SK-N-SH (cell line): ENCODE data around the gene TPRG1. TPM values are rescaled to one million over a fixed set of nuclear protein-coding genes. Genes with fewer than 3 reads are reported as not detected.

ENCODE experiments used
- CTCF ChIA-PET: fragments of 300-600, 350-600 bp; formaldehyde crosslinking; extraction: SDS; loops from one replicate; lab custom pipeline; 2021; lab: Yijun Ruan, JAX
- POLR2A ChIA-PET: fragments of 350-600 bp; sonication (Branson Sonifier 250); formaldehyde crosslinking; extraction: SDS; loops from one replicate; lab custom pipeline; 2020; ENCODE audit warnings: antibody characterized with exemption, inconsistent platforms; lab: Yijun Ruan, JAX
- DNase-seq: peaks from one replicate; pipeline ENCODE4 v3.0.0; 2012
- H2AFZ ChIP-seq: fragments of 200-600 bp; sonication (generic); 2 replicates; pipeline ENCODE4 v1.8.1; 2016; ENCODE audit warnings: antibody characterized with exemption, mild to moderate bottlenecking, low read depth
- H3F3A ChIP-seq: fragments of 200-600 bp; sonication (generic); replicated peaks from 2 replicates; pipeline ENCODE3; 2016; ENCODE audit warnings: antibody characterized with exemption, mild to moderate bottlenecking; ENCODE audit not compliant: insufficient read depth
- H3K27ac ChIP-seq, 2 experiments: fragments of 200-500 bp in 1 of 2; fragments of 200-600 bp in 1 of 2; sonication (Bioruptor generic) in 1 of 2; sonication (generic), shearing (Covaris generic) in 1 of 2; 2 replicates each; pipeline versions ENCODE4 v1.5.1 to v1.6.1; 2014 to 2016; ENCODE audit warnings: low read depth in 2 of 2, inconsistent platforms in 1 of 2, low read length in 1 of 2, mild to moderate bottlenecking in 1 of 2, mixed read lengths in 1 of 2
- H3K27me3 ChIP-seq: fragments of 200-600 bp; sonication (generic), shearing (Covaris generic); 2 replicates; pipeline ENCODE4 v1.6.1; 2016; ENCODE audit warnings: mixed run types; ENCODE audit not compliant: insufficient read depth
- H3K36me3 ChIP-seq, 2 experiments: fragments of 200-500 bp in 1 of 2; fragments of 200-600 bp in 1 of 2; sonication (Bioruptor generic) in 1 of 2; sonication (generic) in 1 of 2; replicated peaks in 1 of 2; 2 replicates each; pipeline versions ENCODE3 to v1.5.1; 2014 to 2016; ENCODE audit warnings: low read length in 1 of 2, mild to moderate bottlenecking in 1 of 2; ENCODE audit not compliant: insufficient read depth in 2 of 2, control insufficient read depth in 1 of 2
- H3K4me1 ChIP-seq, 2 experiments: fragments of 200-500 bp in 1 of 2; fragments of 200-600 bp in 1 of 2; sonication (Bioruptor generic) in 1 of 2; sonication (generic), shearing (Covaris generic) in 1 of 2; 2 replicates each; pipeline versions ENCODE4 v1.5.1 to v1.6.1; 2014 to 2016; ENCODE audit warnings: low read depth in 1 of 2, low read length in 1 of 2, mixed run types in 1 of 2; ENCODE audit not compliant: insufficient read depth in 2 of 2, control insufficient read depth in 1 of 2
- H3K4me2 ChIP-seq: fragments of 200-600 bp; sonication (generic), shearing (Covaris generic); 2 replicates; pipeline ENCODE4 v1.6.1; 2017; ENCODE audit warnings: mixed run types
- H3K4me3 ChIP-seq, 2 experiments: fragments of 200-500 bp in 1 of 2; fragments of 200-600 bp in 1 of 2; sonication (Bioruptor generic) in 1 of 2; sonication (generic), shearing (Covaris generic) in 1 of 2; 2 replicates each; pipeline versions ENCODE4 v1.5.1 to v1.8.1; 2014 to 2016; ENCODE audit warnings: low read depth in 2 of 2, inconsistent platforms in 1 of 2, low read length in 1 of 2, mild to moderate bottlenecking in 1 of 2, mixed read lengths in 1 of 2, moderate library complexity in 1 of 2
- H3K79me2 ChIP-seq: fragments of 200-600 bp; sonication (generic); 2 replicates; pipeline ENCODE4 v1.8.1; 2017; ENCODE audit warnings: mild to moderate bottlenecking; ENCODE audit not compliant: insufficient read depth
- H3K9ac ChIP-seq: fragments of 200-600 bp; sonication (generic); 2 replicates; pipeline ENCODE4 v1.6.1; 2017; ENCODE audit warnings: mixed run types
- H3K9me2 ChIP-seq: fragments of 200-600 bp; sonication (generic); 2 replicates; pipeline ENCODE4 v1.6.1; 2017; ENCODE audit warnings: mixed run types
- H3K9me3 ChIP-seq: fragments of 200-600 bp; sonication (generic); 2 replicates; pipeline ENCODE4 v1.6.1; 2017; ENCODE audit warnings: mixed run types, mild to moderate bottlenecking, moderate library complexity
- H4K20me1 ChIP-seq: fragments of 200-600 bp; sonication (generic); 2 replicates; pipeline ENCODE4 v1.6.1; 2017; ENCODE audit warnings: mild to moderate bottlenecking, mixed run types; ENCODE audit not compliant: insufficient read depth
- CTCF ChIP-seq: fragments of 200-600 bp; sonication (generic); IDR thresholded peaks from 2 replicates; pipeline ENCODE4 v1.6.1; 2017; ENCODE audit warnings: antibody characterized with exemption, mild to moderate bottlenecking, moderate library complexity
- EZH2phosphoT487 ChIP-seq: fragments of 200-600 bp; sonication (generic); IDR thresholded peaks from 2 replicates; pipeline ENCODE4 v1.6.1; 2017; ENCODE audit warnings: low read depth, mixed run types, mild to moderate bottlenecking, antibody characterized with exemption, moderate library complexity, borderline replicate concordance
- FOSL2 ChIP-seq: IDR thresholded peaks from 2 replicates; pipeline ENCODE4 v1.4.0; 2012; ENCODE audit warnings: low read depth, mild to moderate bottlenecking, moderate library complexity, borderline replicate concordance
- FOXM1 ChIP-seq: IDR thresholded peaks from 2 replicates; pipeline ENCODE4 v1.4.0; 2012; ENCODE audit warnings: low read depth, mild to moderate bottlenecking
- GATA2 ChIP-seq: sonication (generic); formaldehyde crosslinking; IDR thresholded peaks from 2 replicates; pipeline ENCODE4 v1.5.0; 2020; ENCODE audit warnings: mild to moderate bottlenecking, missing genetic modification reagents
- JUND ChIP-seq: IDR thresholded peaks from 2 replicates; pipeline ENCODE4 v1.4.0; 2012
- MXI1 ChIP-seq: IDR thresholded peaks from 2 replicates; pipeline ENCODE4 v1.6.1; 2012; ENCODE audit warnings: mild to moderate bottlenecking, low read depth, low read length, improper control_type of control experiment
- PBX3 ChIP-seq: IDR thresholded peaks from 2 replicates; pipeline ENCODE4; 2012
- POLR2AphosphoS5 ChIP-seq: IDR thresholded peaks from 2 replicates; pipeline ENCODE4 v1.6.1; 2012; ENCODE audit warnings: low read depth, low read length
- RAD21 ChIP-seq: IDR thresholded peaks from 2 replicates; pipeline ENCODE4 v1.6.1; 2012; ENCODE audit warnings: mild to moderate bottlenecking, low read length
- RCOR1 ChIP-seq: fragments of 150-350 bp; IDR thresholded peaks from 2 replicates; pipeline ENCODE4 v1.6.1; 2017; ENCODE audit warnings: antibody characterized with exemption, low read length
- REST ChIP-seq: IDR thresholded peaks from 2 replicates; pipeline ENCODE4 v1.6.1; 2012; ENCODE audit warnings: mild to moderate bottlenecking, low read depth, low read length, moderate library complexity
- RXRA ChIP-seq: IDR thresholded peaks from 2 replicates; pipeline ENCODE4 v1.4.0; 2012; ENCODE audit warnings: low read depth, mild to moderate bottlenecking, borderline replicate concordance
- SMC3 ChIP-seq: IDR thresholded peaks from 2 replicates; pipeline ENCODE4 v1.6.1; 2012; ENCODE audit warnings: low read depth, low read length, improper control_type of control experiment
- TEAD4 ChIP-seq: IDR thresholded peaks from 2 replicates; pipeline ENCODE4 v1.4.0; 2012; ENCODE audit warnings: mild to moderate bottlenecking, borderline replicate concordance; ENCODE audit not compliant: insufficient read depth
- YY1 ChIP-seq: IDR thresholded peaks from 2 replicates; pipeline ENCODE4 v1.4.0; 2012; ENCODE audit warnings: low read depth, mild to moderate bottlenecking
- ZBTB33 ChIP-seq: IDR thresholded peaks from 2 replicates; pipeline ENCODE4 v1.4.0; 2012; ENCODE audit warnings: low read depth, borderline replicate concordance
- WGBS: methylation state at CpG from one replicate; pipeline ENCODE4 v1.1.6; 2017; ENCODE audit warnings: low lambda C conversion rate; 5-methylcytosine and 5-hydroxymethylcytosine counted together
- polyA plus RNA-seq, 3 experiments: library from polyadenylated mRNA; depleted of rRNA; stranded (reverse); fragments of >200 nt; gene quantifications; 2 replicates each; pipeline ENCODE4 v1.2.3, GENCODE V29; 2012
- TF ChIP-seq, protein P1 (sequence below): IDR thresholded peaks from 2 replicates; pipeline ENCODE4 v1.4.0; 2012; ENCODE audit warnings: low read depth
- TF ChIP-seq, protein P2 (sequence below): IDR thresholded peaks from 2 replicates; pipeline ENCODE4 v1.4.0; 2012; ENCODE audit warnings: low read depth, borderline replicate concordance
- TF ChIP-seq, protein P3 (sequence below): fragments of 150-350 bp; IDR thresholded peaks from 2 replicates; pipeline ENCODE4 v1.6.1; 2016; ENCODE audit warnings: mild to moderate bottlenecking, low read depth, low read length

Gene TPRG1
- polyA plus RNA-seq, 1 of the 3 experiments (the other 2 are of a cell fraction), result 0.64 TPM

- no peak for TF ChIP-seq EZH2phosphoT487
- no peak for TF ChIP-seq SMC3
- TF ChIP-seq JUND, result no peak
- TF ChIP-seq FOXM1, result no peak
- TF ChIP-seq PBX3, result no peak
- TF ChIP-seq CTCF, result no peak
- TF ChIP-seq GATA2 (CRISPR knock-in tag), result no peak
- TF ChIP-seq RAD21, result no peak
- no peak for TF ChIP-seq REST
- TF ChIP-seq, protein P1, sequence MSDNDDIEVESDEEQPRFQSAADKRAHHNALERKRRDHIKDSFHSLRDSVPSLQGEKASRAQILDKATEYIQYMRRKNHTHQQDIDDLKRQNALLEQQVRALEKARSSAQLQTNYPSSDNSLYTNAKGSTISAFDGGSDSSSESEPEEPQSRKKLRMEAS, result no peak
- TF ChIP-seq FOSL2, result no peak
- TF ChIP-seq TEAD4, result no peak
- TF ChIP-seq POLR2AphosphoS5, result no peak
- TF ChIP-seq, protein P2, sequence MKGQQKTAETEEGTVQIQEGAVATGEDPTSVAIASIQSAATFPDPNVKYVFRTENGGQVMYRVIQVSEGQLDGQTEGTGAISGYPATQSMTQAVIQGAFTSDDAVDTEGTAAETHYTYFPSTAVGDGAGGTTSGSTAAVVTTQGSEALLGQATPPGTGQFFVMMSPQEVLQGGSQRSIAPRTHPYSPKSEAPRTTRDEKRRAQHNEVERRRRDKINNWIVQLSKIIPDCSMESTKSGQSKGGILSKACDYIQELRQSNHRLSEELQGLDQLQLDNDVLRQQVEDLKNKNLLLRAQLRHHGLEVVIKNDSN, result no peak
- TF ChIP-seq RCOR1, result no peak
- TF ChIP-seq RXRA, result no peak
- TF ChIP-seq, protein P3, sequence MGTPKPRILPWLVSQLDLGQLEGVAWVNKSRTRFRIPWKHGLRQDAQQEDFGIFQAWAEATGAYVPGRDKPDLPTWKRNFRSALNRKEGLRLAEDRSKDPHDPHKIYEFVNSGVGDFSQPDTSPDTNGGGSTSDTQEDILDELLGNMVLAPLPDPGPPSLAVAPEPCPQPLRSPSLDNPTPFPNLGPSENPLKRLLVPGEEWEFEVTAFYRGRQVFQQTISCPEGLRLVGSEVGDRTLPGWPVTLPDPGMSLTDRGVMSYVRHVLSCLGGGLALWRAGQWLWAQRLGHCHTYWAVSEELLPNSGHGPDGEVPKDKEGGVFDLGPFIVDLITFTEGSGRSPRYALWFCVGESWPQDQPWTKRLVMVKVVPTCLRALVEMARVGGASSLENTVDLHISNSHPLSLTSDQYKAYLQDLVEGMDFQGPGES, result no peak
- TF ChIP-seq MXI1, result no peak
- no peak for TF ChIP-seq ZBTB33
- TF ChIP-seq YY1, result no peak
- no peaks in the 10 kb centered on the region for H3F3A ChIP-seq
- H3K79me2 ChIP-seq, result no peaks in the 10 kb centered on the region
- H3K4me1 ChIP-seq, result no peaks in the 10 kb centered on the region
- WGBS, result 49% methylated on average over 4 of the region's 4 CpGs
- no peaks in the 10 kb centered on the region for H3K9me3 ChIP-seq
- H2AFZ ChIP-seq, result no peak overlapping the region
- H3K27me3 ChIP-seq, result no peaks in the 10 kb centered on the region; the same call in 1 of the 2 replicates
- H3K4me2 ChIP-seq, result no peak overlapping the region
- H4K20me1 ChIP-seq, result no peaks in the 10 kb centered on the region
- H3K27ac ChIP-seq, result no peak overlapping the region
- H3K4me3 ChIP-seq, result no peak overlapping the region
- ChIA-PET POLR2A (no interaction called here), CTCF (no interaction called here)
- no peak for DNase-seq
- H3K9me2 ChIP-seq, result no peaks in the 10 kb centered on the region
- H3K36me3 ChIP-seq, result no peaks in the 10 kb centered on the region
- H3K9ac ChIP-seq, result no peak overlapping the region
Observed at GRCh38 chr3:189330066-189330465, 158.3 kb downstream of the TPRG1 start.
